Measurements from ENCODE around the gene SYNPR. TPM values are rescaled to one million over a fixed set of nuclear protein-coding genes. Genes with fewer than 3 reads are reported as not detected.
A peak's percentile ranks its signal among the peaks of the same experiment; 100 is the strongest.

Gene SYNPR
- total RNA-seq, 6 experiments from 2014 or later: not detected

- no peak for TF ChIP-seq POLR2A (IDR thresholded peaks at IDR 0.05)
- ATAC-seq (no peak), DNase-seq (no peak)
- H3K36me3 ChIP-seq: no peaks in the 10 kb centered on the region
- 67% methylated on average over 1 of the region's 2 CpGs for WGBS (ENCODE audit: insufficient coverage, low coverage, low lambda C conversion rate, missing lambda C conversion rate)
- H3K27ac ChIP-seq: no peak overlapping the region
- no peaks in the 10 kb centered on the region for H3K9me3 ChIP-seq
- no peak overlapping the region for H3K4me3 ChIP-seq
- no peaks in the 10 kb centered on the region for H3K27me3 ChIP-seq
- no peaks in the 10 kb centered on the region for H3K4me1 ChIP-seq
- intact Hi-C loops (cut with DNase I): no loop called here
Observed at GRCh38 chr3:63338351-63338750, 60.2 kb downstream of the SYNPR start.

DNA sequence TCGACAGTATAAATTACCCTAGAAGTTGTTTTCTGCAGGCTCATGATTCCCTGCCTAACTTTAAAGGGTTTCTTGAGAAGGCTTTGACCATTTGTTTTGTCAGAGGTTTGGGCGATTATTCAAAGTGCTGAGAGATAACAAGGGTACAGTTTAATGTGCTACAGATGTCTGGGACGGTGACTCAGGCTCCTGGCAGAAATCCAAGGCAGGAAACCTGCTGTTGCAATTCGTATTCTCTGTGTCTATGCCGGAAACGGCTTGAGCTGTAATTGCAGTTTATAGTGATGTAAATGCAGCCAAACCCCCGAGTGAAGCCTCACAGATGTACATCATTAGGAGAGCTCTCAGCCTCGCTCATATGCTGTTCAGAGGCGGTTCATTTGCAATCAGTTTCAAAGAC is 65.6 kb downstream of the SYNPR start:
- TF ChIP-seq CTCF (IDR thresholded peaks at IDR 0.05) (no peak), POLR2A (IDR thresholded peaks at IDR 0.05) (no peak)
- Histone ChIP-seq H3K36me3 (no peaks in the 10 kb centered on the region), H3K9me3 (no peaks in the 10 kb centered on the region), H3K4me1 (no peaks in the 10 kb centered on the region), H3K27me3 (no peaks in the 10 kb centered on the region), H3K27ac (no peak overlapping the region), H3K4me3 (no peak overlapping the region)
- peak; percentile 76 to 99 (median 82) for ATAC-seq
- intact Hi-C loops (cut with DNase I): no loop called here
- peak in 2 of 3 donors; percentile 58 to 76 for DNase-seq
- 4% methylated on average over 9 of the region's 9 CpGs for WGBS (ENCODE audit: insufficient coverage, low coverage, low lambda C conversion rate, missing lambda C conversion rate)

GRCh38 chr3:63344661-63345060 is 66.6 kb downstream of the SYNPR start:
- 18% methylated on average over 3 of the region's 3 CpGs for WGBS (ENCODE audit: insufficient coverage, low coverage, low lambda C conversion rate, missing lambda C conversion rate)
- DNase-seq (no peak), ATAC-seq (no peak)
- intact Hi-C loops (cut with DNase I): no loop called here
- H3K4me3 ChIP-seq: no peak overlapping the region
- TF ChIP-seq CTCF (IDR thresholded peaks at IDR 0.05): no peak
- no peak for TF ChIP-seq POLR2A (IDR thresholded peaks at IDR 0.05)
- H3K36me3 ChIP-seq: no peaks in the 10 kb centered on the region
- peaks cover 0 to 3% of the 10 kb centered on the region in 2 donors for H3K27me3 ChIP-seq
- H3K4me1 ChIP-seq: no peaks in the 10 kb centered on the region
- H3K9me3 ChIP-seq: no peaks in the 10 kb centered on the region
- no peak overlapping the region for H3K27ac ChIP-seq

DNA sequence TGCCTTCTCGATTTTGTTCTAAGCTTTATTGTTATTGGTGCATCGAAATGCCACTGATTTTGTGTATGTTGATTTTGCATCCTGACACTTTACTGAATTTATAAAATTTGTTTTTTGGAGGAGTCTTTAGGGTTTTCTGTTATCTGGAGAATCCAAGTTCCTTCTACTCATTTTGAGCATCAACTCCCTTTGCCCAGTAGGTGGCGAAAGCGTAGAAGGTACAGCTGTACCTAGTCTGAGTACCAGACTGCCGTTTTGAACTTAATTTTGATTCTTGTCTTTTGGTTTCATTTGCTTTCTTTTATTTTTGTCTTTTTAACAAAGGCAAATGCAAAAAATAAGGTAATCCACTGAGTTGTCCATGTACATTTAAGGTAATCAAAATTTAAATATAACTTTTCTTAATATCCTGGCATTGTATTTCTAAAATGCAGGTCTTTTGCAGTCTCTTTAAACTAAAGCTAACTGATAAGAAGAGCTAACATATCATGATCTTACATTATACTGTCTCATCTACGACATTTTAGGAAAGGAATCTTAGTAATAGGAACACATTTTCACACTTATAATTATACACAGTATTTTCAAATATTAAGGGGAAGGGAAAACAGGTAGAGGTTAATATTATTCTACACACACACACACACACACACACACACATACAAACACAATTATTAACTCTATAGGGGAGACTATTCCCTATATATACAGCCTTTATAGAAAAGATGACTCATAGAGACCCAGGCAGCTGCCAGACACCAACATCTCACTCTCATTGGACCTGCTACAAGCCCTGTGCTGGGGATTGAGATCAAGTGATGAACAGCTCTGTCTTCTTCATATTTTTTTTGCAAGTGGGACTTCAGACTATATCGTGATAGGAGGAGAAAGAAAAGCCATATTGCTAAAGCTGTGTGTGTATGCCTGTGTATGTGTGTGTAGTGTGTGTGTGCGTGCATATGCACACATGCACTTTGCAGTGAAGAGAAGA is 71.8 kb downstream of the SYNPR start:
- no peak overlapping the region for H3K27ac ChIP-seq
- no peaks in the 10 kb centered on the region for H3K36me3 ChIP-seq
- H3K4me3 ChIP-seq: no peak overlapping the region
- no peaks in the 10 kb centered on the region for H3K4me1 ChIP-seq
- WGBS (ENCODE audit: insufficient coverage, low coverage, low lambda C conversion rate, missing lambda C conversion rate): 17% methylated on average over 8 of the region's 8 CpGs
- H3K9me3 ChIP-seq: no peaks in the 10 kb centered on the region
- H3K27me3 ChIP-seq: peaks cover 0 to 3% of the 10 kb centered on the region in 2 donors
- DNase-seq (peak in 2 of 3 donors; percentile 41 to 58), ATAC-seq (peak; percentile 79 to 83 (median 80))
- intact Hi-C loops (cut with DNase I): loop anchor here (5.0 to 10.0 kb wide), 2 partner anchors 465 to 467 kb away; partner anchors contain the start of gene C3orf49 (in 2 of the 2)
- TF ChIP-seq CTCF (IDR thresholded peaks at IDR 0.05): peak; percentile 59 to 85 (median 79)
- TF ChIP-seq POLR2A (IDR thresholded peaks at IDR 0.05): no peak

Data from right lobe of liver (tissue), 6 donors.